GM18517 (cell line): Measurements from ENCODE around the gene ITGBL1.
"Not testable (repeated sequence)": the region's sequence is repeated elsewhere in the genome, so short reads cannot be mapped to it uniquely, and the experiment has no call there.

ENCODE experiments used
- ATAC-seq: cut with Tn5 transposase; IDR thresholded peaks from one replicate; pipeline ENCODE4 v1.9.1; 2021; ENCODE audit warnings: mild to moderate bottlenecking, moderate library complexity; ENCODE audit not compliant: unreplicated experiment

ITGBL1 gene

DNA sequence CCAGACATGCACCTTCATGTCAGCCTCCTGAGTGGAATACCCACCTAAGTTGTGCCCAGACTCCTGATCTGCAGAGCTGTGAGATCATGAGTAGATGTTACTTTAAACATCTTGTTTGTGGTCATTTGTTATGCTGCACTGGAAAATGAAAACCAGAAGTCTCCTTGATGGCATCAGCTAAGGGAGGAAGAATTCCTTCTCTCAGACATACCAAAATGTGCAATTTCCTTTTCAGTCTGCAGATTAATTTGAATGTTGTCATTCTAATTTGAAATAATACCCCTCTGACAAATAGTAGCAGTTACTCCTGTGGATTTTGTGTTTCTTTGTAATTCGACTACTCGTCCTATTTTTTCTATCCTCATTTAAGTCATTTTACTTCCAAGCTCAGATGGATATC lies 59.3 kb downstream of the ITGBL1 start:
- ATAC-seq = no peak

- ATAC-seq = no peak
These were observed 60.2 kb downstream of the ITGBL1 start for GRCh38 chr13:101512650-101513049.

GRCh38 chr13:101514100-101514499 lies 61.6 kb downstream of the ITGBL1 start:
- ATAC-seq = no peak

GRCh38 chr13:101514695-101515275 lies 62.3 kb downstream of the ITGBL1 start:
- no peak for ATAC-seq

GRCh38 chr13:101515504-101515903 lies 63.0 kb downstream of the ITGBL1 start:
- ATAC-seq = no peak

DNA sequence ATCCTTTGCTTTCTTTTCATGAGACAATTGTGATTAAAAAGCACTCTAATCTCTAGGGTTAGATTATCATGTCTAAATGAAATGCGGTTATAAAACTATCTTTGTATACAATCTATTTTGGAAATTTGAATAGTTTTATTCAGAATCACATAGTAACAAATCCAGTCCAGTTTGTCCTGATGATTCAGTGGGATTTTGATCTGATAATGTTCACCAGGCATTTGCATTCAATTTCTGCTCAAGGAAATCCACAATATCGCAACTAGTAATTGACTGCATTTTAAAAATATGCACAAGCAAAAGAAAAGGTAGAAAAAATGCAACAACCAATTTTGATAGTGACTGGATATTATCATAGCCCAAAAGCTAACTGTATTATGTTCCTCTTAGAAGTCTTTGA lies 63.8 kb downstream of the ITGBL1 start:
- ATAC-seq = no peak

DNA sequence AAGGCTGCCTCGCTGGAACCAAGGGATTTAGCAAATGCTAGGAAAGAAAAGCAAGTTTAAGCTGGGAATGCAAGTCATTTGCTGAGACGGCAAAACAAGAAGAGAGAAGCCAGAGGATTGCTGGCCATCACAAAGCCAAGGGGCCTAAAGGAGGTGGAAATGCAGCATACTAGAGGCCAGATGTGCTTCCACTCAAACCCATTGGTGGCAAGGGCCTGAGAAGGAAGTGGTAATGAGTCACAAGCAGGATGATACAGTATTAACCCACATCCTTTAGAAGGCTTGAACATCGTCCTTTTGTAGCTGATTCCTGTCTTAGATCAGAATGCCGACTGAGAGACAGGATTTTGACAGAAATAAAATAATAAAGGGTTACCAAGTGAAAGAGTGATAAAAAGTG lies 68.2 kb downstream of the ITGBL1 start:
- ATAC-seq = no peak

GRCh38 chr13:101521371-101521770 lies 68.9 kb downstream of the ITGBL1 start:
- no peak for ATAC-seq

DNA sequence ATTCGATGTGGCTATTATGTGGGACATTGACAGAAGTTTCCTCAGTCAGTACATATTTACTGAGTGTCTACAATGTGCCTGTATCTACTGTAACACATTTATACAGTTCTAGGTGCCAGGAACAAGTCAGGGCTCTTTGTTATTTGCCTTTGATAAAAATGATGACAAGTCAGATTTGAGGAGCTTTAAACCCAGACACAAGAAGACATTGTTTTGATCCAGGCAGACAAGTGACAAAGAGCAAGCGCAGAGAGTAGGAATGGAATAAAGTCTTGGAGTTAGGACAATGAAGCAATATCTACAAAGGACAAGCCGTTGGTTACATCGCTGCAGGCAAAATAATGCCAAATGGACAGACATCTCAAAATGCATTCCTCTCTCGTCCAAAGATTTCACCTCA lies 70.1 kb downstream of the ITGBL1 start:
- no peak for ATAC-seq

GRCh38 chr13:101523154-101524131 lies 71.0 kb downstream of the ITGBL1 start:
- no peak for ATAC-seq

DNA sequence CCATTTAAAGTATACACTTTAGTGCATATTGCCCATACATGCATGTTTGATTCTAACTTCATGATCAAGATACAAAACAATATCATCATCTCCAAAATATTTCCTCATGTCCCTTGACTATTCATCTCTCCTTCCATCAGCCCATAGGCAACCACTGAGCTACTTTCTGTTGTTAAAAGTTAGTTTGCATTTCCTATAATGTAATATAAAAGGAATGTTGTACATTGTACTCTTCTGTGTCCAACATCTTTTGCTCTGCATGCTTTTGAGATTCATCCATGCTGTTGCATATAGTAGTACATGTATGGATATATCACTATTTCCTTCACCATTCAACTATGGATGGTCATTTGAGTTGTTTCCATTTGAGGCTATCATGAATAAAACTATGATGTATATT lies 74.7 kb downstream of the ITGBL1 start:
- ATAC-seq = no peak

- no peak for ATAC-seq
These were observed 76.9 kb downstream of the ITGBL1 start for GRCh38 chr13:101529422-101529821.

DNA sequence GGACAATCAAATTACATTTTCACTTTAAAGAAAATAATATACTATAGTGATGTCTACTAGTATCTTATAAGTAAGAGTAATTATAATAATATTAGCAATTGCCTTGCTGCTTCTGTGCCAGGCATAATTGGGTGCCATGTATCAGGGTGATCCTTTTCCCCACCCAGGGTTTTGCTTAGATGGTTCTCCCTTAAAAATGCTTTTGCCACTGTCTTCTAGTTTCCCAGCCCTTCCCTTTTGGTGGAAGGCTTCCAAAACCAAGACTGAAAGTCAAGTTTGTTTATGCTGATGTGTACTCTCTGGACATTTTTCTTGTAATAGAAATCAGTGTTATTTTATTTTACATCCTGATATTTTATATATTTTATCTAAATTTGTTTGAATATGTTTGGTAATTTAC lies 77.8 kb downstream of the ITGBL1 start:
- no peak for ATAC-seq

- no peak for ATAC-seq
These were observed 82.8 kb downstream of the ITGBL1 start for GRCh38 chr13:101535192-101535746.

DNA sequence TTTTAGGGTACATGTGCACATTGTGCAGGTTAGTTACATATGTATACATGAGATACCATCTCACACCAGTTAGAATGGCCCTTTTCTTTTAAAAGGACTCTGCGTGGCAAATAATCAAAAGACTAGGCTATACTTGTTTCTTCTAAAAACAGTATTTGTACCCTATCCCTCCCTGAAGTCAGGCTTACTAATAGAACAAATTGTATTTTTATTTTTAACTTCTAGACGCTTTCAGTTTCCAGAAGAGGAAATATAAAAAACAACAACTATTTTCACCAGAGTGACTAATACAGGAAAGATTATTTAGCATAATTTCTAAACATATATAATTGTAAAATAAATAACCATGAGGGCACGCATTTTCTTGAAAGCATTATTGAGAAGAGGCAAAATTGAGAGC lies 83.6 kb downstream of the ITGBL1 start:
- ATAC-seq = no peak

- not testable (repeated sequence) for ATAC-seq
These were observed 92.1 kb downstream of the ITGBL1 start for GRCh38 chr13:101544544-101544943.

GRCh38 chr13:101544979-101545378 lies 92.5 kb downstream of the ITGBL1 start:
- no peak for ATAC-seq

DNA sequence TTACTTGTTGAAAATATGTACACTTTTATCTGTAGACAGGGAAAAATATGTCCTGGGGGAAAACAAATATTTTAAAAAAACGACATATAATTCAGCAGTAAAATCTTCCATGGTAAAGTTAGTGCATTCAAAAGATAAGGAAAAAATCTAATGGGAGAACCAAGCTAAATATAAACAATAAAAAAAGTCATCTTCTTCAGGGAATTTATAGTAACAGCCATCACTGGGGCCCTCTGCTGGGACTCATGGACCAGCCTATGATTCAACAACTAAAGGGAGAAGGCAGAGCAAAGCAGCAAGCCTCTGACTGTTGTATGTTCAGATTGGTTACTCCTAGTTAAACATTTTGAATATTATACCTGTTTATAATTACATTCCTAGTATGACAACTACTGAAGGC lies 93.0 kb downstream of the ITGBL1 start:
- ATAC-seq = no peak

DNA sequence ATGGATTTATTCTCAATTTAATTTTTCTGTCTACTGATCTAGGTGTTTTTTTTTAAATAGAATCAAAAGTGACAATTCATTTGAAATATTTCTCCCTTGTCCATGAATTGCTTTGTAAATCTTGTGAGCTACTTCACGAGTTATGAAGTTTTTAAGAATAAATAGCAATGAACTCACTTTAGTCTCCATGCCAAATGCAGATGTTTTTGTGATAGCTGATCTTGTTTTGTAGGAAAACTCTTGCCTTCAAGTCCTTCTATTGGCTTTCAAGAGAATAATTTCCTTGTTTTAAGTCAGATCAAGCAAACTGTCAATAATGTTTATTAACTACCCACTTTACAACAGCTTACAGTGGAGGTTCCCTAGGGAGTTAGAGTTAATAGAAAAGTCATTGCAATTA lies 99.8 kb downstream of the ITGBL1 start:
- ATAC-seq = no peak

DNA sequence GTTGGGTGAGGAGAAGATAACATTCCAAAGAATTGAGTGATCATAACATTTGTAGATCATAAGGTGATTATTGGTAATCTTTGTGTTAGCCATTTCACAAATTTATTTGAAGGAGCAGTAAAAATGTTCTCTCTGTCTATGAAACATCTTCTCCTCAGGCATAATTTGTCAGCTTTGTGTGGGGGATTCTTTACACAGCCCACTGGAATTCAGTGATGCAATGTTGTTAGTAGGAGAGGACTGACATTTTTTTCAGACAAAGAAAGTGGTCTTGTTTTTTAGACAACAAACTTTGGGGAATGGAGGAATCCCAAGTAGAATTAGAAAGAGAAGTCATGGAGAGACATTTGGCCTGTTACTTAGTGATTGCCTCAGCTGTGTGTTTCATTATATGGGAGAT lies 100.3 kb downstream of the ITGBL1 start:
- ATAC-seq = no peak

GRCh38 chr13:101554420-101555125 lies 102.1 kb downstream of the ITGBL1 start:
- ATAC-seq = no peak
